HG03175 (cell line): ENCODE data around the gene ATP6V0A4.
"Not testable (repeated sequence)": the region's sequence is repeated elsewhere in the genome, so short reads cannot be mapped to it uniquely, and the experiment has no call there.

ENCODE experiments used
- ATAC-seq: cut with Tn5 transposase; IDR thresholded peaks from one replicate; pipeline ENCODE4 v1.9.1; 2021; ENCODE audit warnings: mild to moderate bottlenecking, moderate library complexity; ENCODE audit not compliant: unreplicated experiment

The ATP6V0A4 gene

DNA sequence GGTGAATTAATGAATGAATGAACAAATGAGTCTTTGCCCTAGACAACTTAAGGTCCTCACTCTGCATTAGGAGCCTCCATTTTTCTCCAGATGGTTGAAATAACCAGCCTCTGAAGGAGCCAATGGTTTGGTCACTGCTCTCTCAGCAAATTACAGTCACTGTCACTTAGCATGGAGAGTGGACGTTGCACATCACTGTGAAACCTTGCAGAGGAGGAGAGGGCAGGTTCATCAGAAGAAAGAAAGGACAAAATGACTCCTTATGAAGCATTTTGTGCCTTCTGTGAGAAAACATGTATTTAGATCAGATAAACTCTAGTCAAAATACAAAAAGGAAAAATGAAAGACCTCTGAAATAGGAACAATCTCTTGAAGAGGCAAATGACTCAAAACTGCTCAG, 6.6 kb upstream of the ATP6V0A4 start:
- no peak for ATAC-seq

DNA sequence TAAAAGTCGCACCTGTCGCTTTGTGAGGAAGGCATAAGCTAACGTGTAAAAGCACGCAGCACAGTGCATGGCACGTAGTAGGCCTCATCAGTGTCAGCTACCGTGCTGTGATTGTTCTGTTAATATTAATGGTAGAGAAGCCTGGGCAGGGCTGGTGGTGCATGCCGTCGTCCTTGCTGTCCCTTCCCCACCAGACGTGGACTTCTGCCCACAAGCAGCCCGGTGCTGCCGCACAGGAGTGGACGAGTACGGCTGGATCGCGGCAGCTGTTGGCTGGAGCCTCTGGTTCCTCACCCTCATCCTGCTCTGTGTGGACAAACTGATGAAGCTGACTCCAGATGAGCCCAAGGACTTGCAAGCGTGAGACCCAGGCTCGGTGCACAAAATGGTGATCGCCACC, 4.7 kb upstream of the ATP6V0A4 start:
- ATAC-seq, result no peak

GRCh38 chr7:138801256-138801655, 3.3 kb upstream of the ATP6V0A4 start:
- no peak for ATAC-seq

- no peak for ATAC-seq
Observed at GRCh38 chr7:138799336-138800000, 1.5 kb upstream of the ATP6V0A4 start.

GRCh38 chr7:138798836-138799235, 840 bp upstream of the ATP6V0A4 start:
- no peak for ATAC-seq

DNA sequence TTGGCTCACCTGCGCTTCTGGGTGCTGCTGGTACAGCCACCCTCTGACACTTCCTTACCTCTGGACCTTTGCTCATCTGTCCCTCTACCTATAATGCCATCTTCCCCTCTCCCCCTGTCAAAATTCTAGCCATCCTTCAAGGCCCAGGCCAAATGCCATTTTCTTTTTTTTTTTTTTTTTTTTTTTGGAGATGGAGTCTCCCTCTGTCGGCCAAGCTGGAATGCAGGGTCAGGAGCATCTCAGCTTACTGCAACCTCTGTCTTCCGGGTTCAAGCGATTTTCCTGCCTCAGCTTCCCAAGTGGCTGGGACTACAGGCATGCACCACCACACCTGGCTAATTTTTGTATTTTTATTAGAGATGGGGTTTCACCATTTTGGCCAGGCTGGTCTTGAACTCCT, 950 bp downstream of the ATP6V0A4 start:
- not testable (repeated sequence) for ATAC-seq

DNA sequence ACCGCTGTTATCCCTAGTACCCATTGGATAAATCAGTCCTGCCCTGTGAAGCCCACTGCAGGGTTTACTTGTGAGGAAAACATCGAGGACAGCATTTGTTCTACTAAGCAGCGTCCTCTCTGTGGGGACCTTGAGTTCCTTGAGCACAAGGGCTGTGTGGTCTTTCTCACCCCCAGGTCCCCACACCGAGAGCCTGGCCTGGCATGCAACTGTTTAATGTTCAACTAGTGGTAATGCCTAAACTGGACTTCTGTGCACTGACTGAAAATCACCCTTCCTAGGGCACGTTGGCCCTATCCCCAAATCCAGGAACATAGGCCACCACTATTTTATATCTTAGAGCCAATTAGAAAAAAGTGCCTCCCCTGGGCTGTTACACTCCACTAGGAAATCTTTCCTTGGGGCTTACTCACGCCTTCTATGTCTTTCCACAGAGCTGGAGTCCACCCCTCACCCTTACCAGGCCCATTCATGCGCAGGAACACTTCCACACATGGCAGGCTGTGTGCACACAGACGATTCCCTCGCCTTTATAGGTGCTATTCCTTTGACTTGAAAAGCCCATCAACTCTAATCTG, 1.9 kb downstream of the ATP6V0A4 start:
- ATAC-seq, result no peak

GRCh38 chr7:138785587-138786437, 12.2 kb downstream of the ATP6V0A4 start:
- no peak for ATAC-seq

DNA sequence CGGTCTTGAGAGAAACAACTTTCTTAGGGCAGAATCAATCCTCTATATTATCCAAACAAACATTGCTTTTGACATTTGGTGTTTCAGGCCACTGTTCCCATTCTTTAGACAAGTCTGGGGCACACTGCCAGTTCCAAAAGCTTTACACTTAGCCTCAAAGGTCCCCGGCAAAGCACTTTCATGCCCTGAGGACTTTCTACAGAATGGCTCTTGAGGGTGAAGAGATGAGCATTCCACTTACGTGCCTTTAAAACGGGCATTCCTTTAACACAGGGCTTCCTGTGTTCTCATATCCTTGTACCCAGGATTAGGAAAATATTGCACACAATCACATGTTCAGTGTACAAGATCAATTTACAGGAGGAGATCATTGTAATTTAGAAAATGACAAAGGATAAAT, 13.3 kb downstream of the ATP6V0A4 start:
- no peak for ATAC-seq

- ATAC-seq, result no peak
Observed at GRCh38 chr7:138781004-138781403, 17.0 kb downstream of the ATP6V0A4 start.

- ATAC-seq, result no peak
Observed at GRCh38 chr7:138776166-138776833, 21.7 kb downstream of the ATP6V0A4 start.

GRCh38 chr7:138773817-138774216, 24.2 kb downstream of the ATP6V0A4 start:
- no peak for ATAC-seq

DNA sequence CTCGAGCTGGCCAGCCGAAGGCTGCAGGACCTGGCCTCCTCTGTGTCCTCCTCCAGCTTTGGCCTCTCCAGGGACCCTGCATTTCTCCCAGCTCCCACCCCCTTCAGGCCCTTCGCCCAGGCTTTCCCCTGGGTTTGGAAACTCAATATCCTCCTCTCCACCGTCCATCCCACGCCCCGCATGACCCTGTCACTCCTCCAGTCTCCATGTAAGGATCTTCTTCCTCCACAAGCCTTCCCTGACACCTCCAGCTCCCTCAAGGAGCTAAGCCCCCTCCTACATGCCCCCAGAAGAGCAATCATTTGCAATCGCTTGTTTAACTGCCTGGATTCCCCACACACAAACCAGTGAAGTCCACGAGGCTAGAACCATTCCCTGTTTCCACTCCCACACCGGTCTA, 24.8 kb downstream of the ATP6V0A4 start:
- ATAC-seq, result no peak

DNA sequence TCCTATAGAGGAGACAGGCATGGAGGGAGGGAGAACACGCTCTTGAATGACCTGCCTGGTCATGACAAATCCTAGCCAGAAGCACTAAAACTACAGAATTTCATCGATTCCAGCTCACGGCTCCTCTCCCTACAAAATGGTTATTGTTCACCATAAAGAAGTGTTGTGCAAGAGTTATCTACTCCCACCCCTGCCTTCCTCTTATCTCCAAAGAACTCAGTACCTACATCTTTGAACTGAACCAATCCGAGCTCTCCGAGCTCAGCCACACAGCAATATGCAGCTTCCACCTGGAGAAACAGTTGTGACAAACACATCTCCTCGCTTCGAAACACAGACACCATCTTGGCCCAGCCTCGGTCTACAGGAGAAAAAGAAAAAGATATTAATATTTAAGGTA, 27.1 kb downstream of the ATP6V0A4 start:
- ATAC-seq, result no peak

DNA sequence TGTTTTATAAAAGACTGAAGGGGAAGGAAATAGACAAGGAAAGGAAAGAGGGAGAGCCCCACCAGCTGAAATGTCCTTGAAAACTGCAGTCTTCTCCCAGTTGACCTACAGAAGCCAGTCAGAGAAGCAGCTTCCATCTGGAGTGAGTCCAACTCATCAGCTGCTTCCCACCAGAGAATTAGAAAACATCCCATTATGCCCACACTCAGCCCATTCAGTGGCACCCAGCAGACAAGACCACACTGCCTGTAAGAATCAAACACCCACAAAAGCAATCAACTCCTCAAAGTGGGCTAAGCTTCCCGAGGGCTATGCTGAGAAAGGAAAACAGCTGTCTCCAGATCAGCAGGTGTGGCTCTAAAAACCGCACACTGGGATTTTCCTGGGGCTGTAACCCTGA, 29.8 kb downstream of the ATP6V0A4 start:
- no peak for ATAC-seq

GRCh38 chr7:138756591-138757242, 41.3 kb downstream of the ATP6V0A4 start:
- no peak for ATAC-seq

DNA sequence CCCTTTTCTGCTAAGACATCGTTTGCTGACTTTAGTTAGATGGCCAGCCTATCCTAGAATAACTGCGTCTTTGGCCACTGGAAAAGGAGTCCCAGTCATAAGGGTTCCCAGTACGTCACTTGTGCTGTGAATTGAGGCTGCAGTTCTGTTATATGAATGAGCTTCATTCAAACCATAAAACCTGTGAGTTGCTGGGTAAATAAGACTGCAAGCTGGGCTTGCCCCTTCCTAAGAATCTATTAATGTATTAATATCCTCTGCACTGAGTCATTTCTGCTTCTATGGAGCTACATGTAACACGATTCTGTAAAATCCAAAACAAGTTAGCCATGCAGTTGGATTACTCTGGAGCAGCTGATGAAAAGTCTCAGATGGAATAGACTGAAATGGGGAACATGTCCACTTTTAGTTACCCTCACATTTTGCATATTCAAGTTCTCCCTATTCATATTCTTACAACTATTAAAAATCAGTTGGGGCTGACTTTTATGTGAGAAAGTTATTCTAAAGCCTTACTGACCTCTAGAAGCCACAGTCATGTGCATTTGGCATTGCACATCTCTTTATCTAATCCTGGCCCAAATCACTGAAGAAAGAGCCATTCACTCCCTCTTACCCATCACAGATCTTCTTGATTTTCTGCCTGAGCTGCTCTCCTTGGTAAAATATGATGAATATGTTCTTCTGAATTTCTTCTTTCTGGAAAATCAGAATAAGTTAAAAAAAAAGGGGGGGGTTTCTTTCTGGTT, 42.0 kb downstream of the ATP6V0A4 start:
- ATAC-seq, result no peak

GRCh38 chr7:138755331-138755747, 42.7 kb downstream of the ATP6V0A4 start:
- no peak for ATAC-seq

GRCh38 chr7:138753610-138754009, 44.4 kb downstream of the ATP6V0A4 start:
- no peak for ATAC-seq

DNA sequence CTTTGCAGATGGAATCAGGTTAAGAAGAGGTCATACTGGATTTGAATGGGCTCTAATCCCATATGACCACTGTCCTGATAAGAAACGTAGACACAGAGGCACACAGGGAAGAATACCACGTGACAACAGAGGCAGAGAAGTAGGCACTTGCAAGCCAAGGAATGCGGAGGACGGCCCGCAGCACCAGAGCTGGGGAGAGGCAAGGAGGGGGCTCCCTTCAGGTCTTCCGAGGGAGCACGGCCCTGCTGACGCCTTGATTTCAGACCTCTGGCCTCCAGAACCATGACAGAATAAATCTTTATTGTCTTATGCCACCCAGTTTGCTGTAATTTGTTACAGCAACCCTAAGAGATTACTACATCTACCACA, 44.9 kb downstream of the ATP6V0A4 start:
- ATAC-seq, result no peak
